Tibial artery (tissue), 4 donors: Measurements from ENCODE around the gene PAXX.

Experiments
- DNase-seq, 2 donors: peaks; one replicate each; pipeline ENCODE4 v3.0.0-alpha.2; 2019
- H3K27ac ChIP-seq, 2 donors: fragments of 200-600 bp; sonication (generic) in 1 of 2; 1 replicate in 1 of 2; 2 replicates in 1 of 2; pipeline ENCODE4 v1.5.1; 2018 to 2019; ENCODE audit warnings: mild to moderate bottlenecking in 1 of 2
- H3K27me3 ChIP-seq, 2 donors: fragments of 200-600 bp; sonication (generic) in 1 of 2; one replicate each; pipeline versions ENCODE4 v1.5.1 to v1.6.0; 2016 to 2019
- H3K36me3 ChIP-seq, 3 donors: fragments of 200-600 bp; sonication (generic) in 2 of 3; one replicate each; pipeline ENCODE4 v1.5.1; 2016 to 2019; ENCODE audit warnings: mild to moderate bottlenecking in 2 of 3
- H3K4me1 ChIP-seq, 4 donors: fragments of 200-600 bp; sonication (generic) in 2 of 4; 1 replicate in 3 of 4; 2 replicates in 1 of 4; pipeline ENCODE4 v1.5.1; 2016 to 2019
- H3K4me3 ChIP-seq, 2 donors: fragments of 200-600 bp; sonication (generic) in 1 of 2; 1 replicate in 1 of 2; 2 replicates in 1 of 2; pipeline ENCODE4 v1.5.1; 2018 to 2019; ENCODE audit warnings: mild to moderate bottlenecking in 2 of 2
- H3K9me3 ChIP-seq, 3 donors: fragments of 200-600 bp; sonication (generic) in 1 of 3; one replicate each; pipeline ENCODE4 v1.5.1; 2016 to 2019
- CTCF ChIP-seq, 2 experiments: fragments of 200-600 bp in 1 of 2; fragments of 450-650 bp in 1 of 2; IDR thresholded peaks; one replicate each; pipeline ENCODE4 v1.5.1; 2017 to 2019; ENCODE audit warnings: antibody characterized with exemption in 2 of 2, mild to moderate bottlenecking in 1 of 2, moderate library complexity in 1 of 2
- intact Hi-C: fragments of 100-400 bp; cut with DNase I; formaldehyde crosslinking; loops from one replicate; pipeline ENCODE4 v1.15.0; 2023; ENCODE audit warnings: low total_unique reads

PAXX gene

GRCh38 chr9:136994180-136994887, 2.1 kb downstream of the PAXX start:
- Histone ChIP-seq H3K27me3 (peaks cover 0 to 31% of the 10 kb centered on the region in 2 donors), H3K4me1 (peaks cover 0 to 34% (median 27%) of the 10 kb centered on the region in 4 donors), H3K4me3 (no peak overlapping the region), H3K36me3 (no peaks in the 10 kb centered on the region), H3K27ac (no peak overlapping the region), H3K9me3 (no peaks in the 10 kb centered on the region)
- intact Hi-C loops = no loop called here
- TF ChIP-seq CTCF (IDR thresholded peaks at IDR 0.05) = no peak
- no peak for DNase-seq

GRCh38 chr9:136994888-136995230, 2.6 kb downstream of the PAXX start:
- no peaks in the 10 kb centered on the region for H3K36me3 ChIP-seq
- no peak for DNase-seq
- intact Hi-C loops = no loop called here
- peaks cover 0 to 34% (median 27%) of the 10 kb centered on the region in 4 donors for H3K4me1 ChIP-seq
- no peaks in the 10 kb centered on the region for H3K9me3 ChIP-seq
- H3K27ac ChIP-seq = no peak overlapping the region
- H3K4me3 ChIP-seq = no peak overlapping the region
- H3K27me3 ChIP-seq = peaks cover 0 to 31% of the 10 kb centered on the region in 2 donors
- TF ChIP-seq CTCF (IDR thresholded peaks at IDR 0.05) = no peak

- peaks cover 0 to 34% of the 10 kb centered on the region in 2 donors for H3K27me3 ChIP-seq
These were observed 3.1 kb downstream of the PAXX start for GRCh38 chr9:136995362-136995761.

GRCh38 chr9:136995772-136996311, 3.6 kb downstream of the PAXX start:
- Histone ChIP-seq H3K27me3 (peaks cover 0 to 35% of the 10 kb centered on the region in 2 donors), H3K4me3 (peak overlapping the region in 1 of 2 donors; percentile 29), H3K36me3 (no peaks in the 10 kb centered on the region), H3K27ac (peak overlapping the region in 1 of 2 donors; percentile 29), H3K4me1 (peaks cover 0 to 34% (median 27%) of the 10 kb centered on the region in 4 donors), H3K9me3 (no peaks in the 10 kb centered on the region)
- DNase-seq = peak in 1 of 2 donors; percentile 76
- no peak for TF ChIP-seq CTCF (IDR thresholded peaks at IDR 0.05)
- intact Hi-C loops = no loop called here

More at GRCh38 chr9:136995362-136995761, 3.1 kb downstream of the PAXX start:
- H3K9me3 ChIP-seq = no peaks in the 10 kb centered on the region
- peaks cover 0 to 34% (median 27%) of the 10 kb centered on the region in 4 donors for H3K4me1 ChIP-seq
- no peaks in the 10 kb centered on the region for H3K36me3 ChIP-seq
- no peak for TF ChIP-seq CTCF (IDR thresholded peaks at IDR 0.05)
- DNase-seq = no peak
- intact Hi-C loops = no loop called here
- no peak overlapping the region for H3K27ac ChIP-seq
- H3K4me3 ChIP-seq = peak overlapping the region in 1 of 2 donors; percentile 29

- Histone ChIP-seq H3K27me3 (peaks cover 0 to 35% of the 10 kb centered on the region in 2 donors), H3K36me3 (no peaks in the 10 kb centered on the region), H3K4me1 (peaks cover 0 to 34% (median 27%) of the 10 kb centered on the region in 4 donors), H3K4me3 (peak within 1 kb of the TSS in 1 of 2 donors; percentile 29), H3K27ac (peak within 1 kb of the TSS in 1 of 2 donors; percentile 29), H3K9me3 (no peaks in the 10 kb centered on the region)
- intact Hi-C loops = no loop called here
- TF ChIP-seq CTCF (IDR thresholded peaks at IDR 0.05) = no peak
- no peak for DNase-seq
These were observed 4.4 kb downstream of the PAXX start, which contains the start of gene CLIC3 for GRCh38 chr9:136996361-136997292. TSS of gene CLIC3 (minus strand) at chr9:136996568. CDS start at chr9:136996543, 25 bp downstream.
